ENCODE results near the gene CRCP.
A peak's percentile ranks its signal among the peaks of the same experiment; 100 is the strongest.

DNA sequence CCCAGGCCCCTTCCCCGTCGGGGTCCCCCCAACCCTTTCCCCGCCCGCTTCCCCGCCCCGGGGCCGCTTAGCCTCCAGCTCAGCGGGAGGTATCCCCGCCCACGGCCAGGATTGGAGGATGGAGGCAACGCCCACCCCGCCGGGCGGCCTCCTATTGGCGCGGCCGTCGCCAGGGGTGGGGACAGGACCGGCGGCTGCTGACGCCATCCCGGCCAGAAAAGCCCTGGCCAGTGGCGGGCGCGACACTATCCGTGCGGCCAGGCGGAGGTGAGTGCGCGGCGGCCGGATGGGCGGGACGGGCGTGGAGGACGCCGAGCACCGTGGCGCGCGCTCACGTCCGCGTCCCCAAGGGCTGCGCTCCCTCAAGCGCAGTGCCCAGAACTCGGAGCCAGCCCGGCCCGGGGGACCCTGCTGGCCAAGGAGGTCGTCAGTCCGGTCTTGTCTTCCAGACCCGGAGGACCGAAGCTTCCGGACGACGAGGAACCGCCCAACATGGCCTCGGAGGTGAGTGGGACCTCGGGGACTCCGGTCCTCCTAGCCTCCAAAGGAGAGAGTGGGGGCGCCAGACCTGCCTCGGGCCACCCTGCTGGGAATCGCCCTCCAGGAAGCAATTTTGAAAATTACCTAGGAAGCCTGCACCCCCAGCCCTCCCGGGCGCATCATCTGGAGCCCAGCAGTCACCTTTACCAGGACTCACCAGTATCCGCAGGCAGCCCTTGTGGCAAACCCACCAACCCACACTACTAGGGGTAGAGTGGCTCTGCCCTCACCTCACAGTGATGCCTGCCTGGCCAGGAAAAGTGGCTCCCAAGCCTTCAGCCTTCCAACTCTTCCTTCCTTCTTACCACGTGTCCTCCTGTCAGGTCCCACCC lies 38.8 kb upstream of the CRCP start, which contains the start of gene ASL:
- TF ChIP-seq, protein P1, sequence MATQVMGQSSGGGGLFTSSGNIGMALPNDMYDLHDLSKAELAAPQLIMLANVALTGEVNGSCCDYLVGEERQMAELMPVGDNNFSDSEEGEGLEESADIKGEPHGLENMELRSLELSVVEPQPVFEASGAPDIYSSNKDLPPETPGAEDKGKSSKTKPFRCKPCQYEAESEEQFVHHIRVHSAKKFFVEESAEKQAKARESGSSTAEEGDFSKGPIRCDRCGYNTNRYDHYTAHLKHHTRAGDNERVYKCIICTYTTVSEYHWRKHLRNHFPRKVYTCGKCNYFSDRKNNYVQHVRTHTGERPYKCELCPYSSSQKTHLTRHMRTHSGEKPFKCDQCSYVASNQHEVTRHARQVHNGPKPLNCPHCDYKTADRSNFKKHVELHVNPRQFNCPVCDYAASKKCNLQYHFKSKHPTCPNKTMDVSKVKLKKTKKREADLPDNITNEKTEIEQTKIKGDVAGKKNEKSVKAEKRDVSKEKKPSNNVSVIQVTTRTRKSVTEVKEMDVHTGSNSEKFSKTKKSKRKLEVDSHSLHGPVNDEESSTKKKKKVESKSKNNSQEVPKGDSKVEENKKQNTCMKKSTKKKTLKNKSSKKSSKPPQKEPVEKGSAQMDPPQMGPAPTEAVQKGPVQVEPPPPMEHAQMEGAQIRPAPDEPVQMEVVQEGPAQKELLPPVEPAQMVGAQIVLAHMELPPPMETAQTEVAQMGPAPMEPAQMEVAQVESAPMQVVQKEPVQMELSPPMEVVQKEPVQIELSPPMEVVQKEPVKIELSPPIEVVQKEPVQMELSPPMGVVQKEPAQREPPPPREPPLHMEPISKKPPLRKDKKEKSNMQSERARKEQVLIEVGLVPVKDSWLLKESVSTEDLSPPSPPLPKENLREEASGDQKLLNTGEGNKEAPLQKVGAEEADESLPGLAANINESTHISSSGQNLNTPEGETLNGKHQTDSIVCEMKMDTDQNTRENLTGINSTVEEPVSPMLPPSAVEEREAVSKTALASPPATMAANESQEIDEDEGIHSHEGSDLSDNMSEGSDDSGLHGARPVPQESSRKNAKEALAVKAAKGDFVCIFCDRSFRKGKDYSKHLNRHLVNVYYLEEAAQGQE (IDR thresholded peaks at IDR 0.05; ENCODE audit: insufficient replicate concordance, low read depth), result no peak
- TF ChIP-seq, protein P2, sequence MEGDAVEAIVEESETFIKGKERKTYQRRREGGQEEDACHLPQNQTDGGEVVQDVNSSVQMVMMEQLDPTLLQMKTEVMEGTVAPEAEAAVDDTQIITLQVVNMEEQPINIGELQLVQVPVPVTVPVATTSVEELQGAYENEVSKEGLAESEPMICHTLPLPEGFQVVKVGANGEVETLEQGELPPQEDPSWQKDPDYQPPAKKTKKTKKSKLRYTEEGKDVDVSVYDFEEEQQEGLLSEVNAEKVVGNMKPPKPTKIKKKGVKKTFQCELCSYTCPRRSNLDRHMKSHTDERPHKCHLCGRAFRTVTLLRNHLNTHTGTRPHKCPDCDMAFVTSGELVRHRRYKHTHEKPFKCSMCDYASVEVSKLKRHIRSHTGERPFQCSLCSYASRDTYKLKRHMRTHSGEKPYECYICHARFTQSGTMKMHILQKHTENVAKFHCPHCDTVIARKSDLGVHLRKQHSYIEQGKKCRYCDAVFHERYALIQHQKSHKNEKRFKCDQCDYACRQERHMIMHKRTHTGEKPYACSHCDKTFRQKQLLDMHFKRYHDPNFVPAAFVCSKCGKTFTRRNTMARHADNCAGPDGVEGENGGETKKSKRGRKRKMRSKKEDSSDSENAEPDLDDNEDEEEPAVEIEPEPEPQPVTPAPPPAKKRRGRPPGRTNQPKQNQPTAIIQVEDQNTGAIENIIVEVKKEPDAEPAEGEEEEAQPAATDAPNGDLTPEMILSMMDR (IDR thresholded peaks at IDR 0.05; ENCODE audit: insufficient read depth, low read length), result no peak
- TF ChIP-seq POLR2AphosphoS5 (IDR thresholded peaks at IDR 0.05; ENCODE audit: low read depth) (peak; percentile 66; the same call in 1 of the 2 replicates), GABPA (IDR thresholded peaks at IDR 0.05; ENCODE audit: low read depth) (no peak)
